HG03095 (cell line): ENCODE results near the gene ACOXL.

Experiments used
- ATAC-seq: cut with Tn5 transposase; IDR thresholded peaks from one replicate; pipeline ENCODE4 v1.9.1; 2021; ENCODE audit warnings: moderate library complexity; ENCODE audit not compliant: unreplicated experiment

The ACOXL gene

GRCh38 chr2:111145103-111145760, 412.9 kb downstream of the ACOXL start:
- no peak for ATAC-seq

GRCh38 chr2:111145951-111146350, 413.6 kb downstream of the ACOXL start:
- ATAC-seq = no peak

GRCh38 chr2:111148225-111148873, 416.0 kb downstream of the ACOXL start:
- no peak for ATAC-seq

GRCh38 chr2:111148925-111149324, 416.6 kb downstream of the ACOXL start:
- no peak for ATAC-seq

GRCh38 chr2:111149882-111150455, 417.6 kb downstream of the ACOXL start:
- no peak for ATAC-seq

GRCh38 chr2:111154758-111155157, 422.4 kb downstream of the ACOXL start:
- ATAC-seq = no peak

- no peak for ATAC-seq
Measured at GRCh38 chr2:111155610-111156009, 423.2 kb downstream of the ACOXL start.

- ATAC-seq = no peak
Measured at GRCh38 chr2:111156529-111156928, 424.2 kb downstream of the ACOXL start.

- ATAC-seq = peak; percentile 53
Measured at GRCh38 chr2:111157071-111157661, 424.8 kb downstream of the ACOXL start.

- peak; percentile 40 for ATAC-seq
Measured at GRCh38 chr2:111157798-111158197, 425.4 kb downstream of the ACOXL start.

GRCh38 chr2:111159641-111160040, 427.3 kb downstream of the ACOXL start:
- ATAC-seq = no peak

GRCh38 chr2:111160758-111161157, 428.4 kb downstream of the ACOXL start:
- no peak for ATAC-seq

- ATAC-seq = no peak
Measured at GRCh38 chr2:111161971-111162370, 429.6 kb downstream of the ACOXL start.

GRCh38 chr2:111162718-111163331, 430.5 kb downstream of the ACOXL start:
- ATAC-seq = no peak

GRCh38 chr2:111164078-111164477, 431.7 kb downstream of the ACOXL start:
- ATAC-seq = no peak

- ATAC-seq = no peak
Measured at GRCh38 chr2:111165084-111165483, 432.7 kb downstream of the ACOXL start.

- no peak for ATAC-seq
Measured at GRCh38 chr2:111166115-111166514, 433.7 kb downstream of the ACOXL start.

- no peak for ATAC-seq
Measured at GRCh38 chr2:111167076-111167862, 434.9 kb downstream of the ACOXL start.

GRCh38 chr2:111167863-111168162, 435.4 kb downstream of the ACOXL start:
- no peak for ATAC-seq
